ENCODE data around the gene SLC48A1. TPM values are rescaled to one million over a fixed set of nuclear protein-coding genes. Genes with fewer than 3 reads are reported as not detected.

Gene SLC48A1
- total RNA-seq, 2 donors from 2014 or later, result 18.1 to 18.9 TPM

DNA sequence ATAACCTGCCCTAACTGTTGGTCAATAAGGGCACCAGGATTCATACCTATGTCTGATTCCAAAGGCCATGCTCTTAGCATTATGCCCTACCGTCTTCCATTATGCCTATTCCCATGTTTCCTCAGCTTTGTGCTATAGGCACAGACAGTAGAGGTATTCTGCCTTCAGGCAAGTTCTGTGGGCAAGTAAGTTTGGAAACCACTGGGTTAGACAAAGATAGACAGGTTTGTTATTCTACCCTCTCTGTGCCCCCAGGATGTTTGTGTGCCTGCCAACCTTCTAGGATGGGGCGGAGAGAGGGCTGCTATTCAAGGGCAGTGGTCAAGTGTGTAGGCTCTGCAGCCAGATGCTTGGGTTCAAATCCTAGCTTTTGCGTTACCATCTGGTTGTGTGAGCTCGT is 18.9 kb upstream of the SLC48A1 start:
- DNase-seq (no peak), ATAC-seq (no peak)
- intact Hi-C loops (cut with DNase I, micrococcal nuclease), result no loop called here

DNA sequence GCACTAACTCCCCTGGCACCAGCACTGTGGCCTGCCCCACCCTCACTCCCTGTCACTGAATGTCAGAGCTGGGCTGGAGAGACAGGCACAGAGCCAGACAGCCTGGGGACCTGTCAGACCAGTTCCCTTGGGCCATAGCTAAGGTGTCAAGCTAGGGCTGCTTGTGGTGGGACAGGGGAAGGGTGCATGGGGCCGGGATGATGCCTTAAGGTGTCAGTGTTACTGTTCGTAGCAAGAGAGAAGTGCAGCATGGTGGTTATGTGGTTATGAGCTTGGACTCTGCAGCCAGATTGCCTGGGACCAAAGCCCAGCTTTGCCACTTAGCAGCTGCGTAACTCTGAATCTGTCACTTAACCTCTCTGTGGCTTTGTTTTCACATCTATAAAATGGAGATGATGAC is 18.2 kb upstream of the SLC48A1 start:
- intact Hi-C loops (cut with DNase I, micrococcal nuclease), result no loop called here
- DNase-seq (peak; percentile 86 to 91), ATAC-seq (peak; percentile 75)

DNA sequence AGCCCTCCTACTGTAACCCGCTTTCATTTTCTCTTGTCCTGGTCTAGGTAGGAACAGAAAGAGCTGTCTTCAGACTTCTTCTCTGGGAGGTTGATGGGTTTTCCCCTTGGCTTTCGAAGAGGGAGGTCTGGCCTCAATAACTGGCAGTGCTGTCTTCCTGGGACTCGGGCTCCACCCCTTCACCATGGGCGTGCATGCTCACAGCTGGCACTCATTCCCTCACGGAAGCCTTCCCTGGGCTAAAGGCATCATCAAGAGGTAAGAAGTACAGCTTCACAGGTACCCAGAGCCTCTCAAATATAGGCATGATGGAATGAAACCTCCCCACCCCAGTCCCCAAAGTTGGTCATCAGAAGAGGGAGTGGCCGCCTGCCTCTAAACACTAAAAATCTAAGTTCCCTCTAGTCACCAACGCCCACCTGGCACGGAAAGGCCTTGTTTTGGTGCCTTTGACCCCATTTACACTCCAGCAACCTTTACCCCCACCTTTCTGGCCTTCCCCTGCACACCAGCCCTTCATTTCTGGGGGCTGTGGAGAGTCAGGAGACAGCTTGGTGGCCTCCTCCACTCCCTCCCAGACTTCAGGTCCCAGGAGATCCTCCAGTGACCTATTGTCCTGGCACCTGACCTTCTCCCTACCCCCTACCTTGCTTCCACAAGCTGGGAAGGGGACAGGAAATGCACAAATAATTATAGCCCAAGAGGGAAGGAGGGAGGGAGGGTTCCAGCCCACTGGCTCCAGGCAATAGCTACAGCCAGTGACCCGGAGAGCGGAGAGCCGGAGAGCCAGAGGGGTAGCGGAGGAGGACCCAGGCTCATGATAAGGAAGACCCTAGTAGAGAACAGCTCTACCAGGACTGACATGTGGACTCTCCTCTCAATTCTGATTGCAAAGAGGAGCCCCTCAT is 17.1 kb upstream of the SLC48A1 start:
- intact Hi-C loops (cut with DNase I, micrococcal nuclease), result no loop called here
- ATAC-seq (peak; percentile 54), DNase-seq (peak; percentile 79 to 86)

DNA sequence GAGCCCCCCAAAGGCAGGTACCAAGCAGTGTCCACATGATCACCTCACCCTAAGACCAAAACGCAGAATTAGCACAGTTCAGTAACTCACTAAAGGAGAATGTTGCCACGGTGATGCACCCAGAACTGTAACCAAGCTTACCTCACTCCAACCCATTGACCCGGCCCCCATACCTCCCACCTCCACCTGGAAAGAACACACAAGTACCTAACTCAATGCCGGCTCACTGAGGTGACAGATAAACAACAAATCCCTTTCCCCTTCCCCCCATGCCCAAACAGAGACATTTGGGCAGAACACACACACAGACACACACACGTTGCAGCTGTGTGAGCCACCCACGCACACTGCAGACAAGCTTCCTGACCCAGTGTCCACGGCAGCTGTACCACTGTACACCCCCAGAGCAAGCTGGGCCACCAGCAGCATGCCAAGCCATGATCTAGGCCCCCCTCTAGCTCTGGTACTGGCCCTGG is 15.6 kb upstream of the SLC48A1 start:
- DNase-seq (no peak), ATAC-seq (no peak)
- intact Hi-C loops (cut with DNase I, micrococcal nuclease), result no loop called here

DNA sequence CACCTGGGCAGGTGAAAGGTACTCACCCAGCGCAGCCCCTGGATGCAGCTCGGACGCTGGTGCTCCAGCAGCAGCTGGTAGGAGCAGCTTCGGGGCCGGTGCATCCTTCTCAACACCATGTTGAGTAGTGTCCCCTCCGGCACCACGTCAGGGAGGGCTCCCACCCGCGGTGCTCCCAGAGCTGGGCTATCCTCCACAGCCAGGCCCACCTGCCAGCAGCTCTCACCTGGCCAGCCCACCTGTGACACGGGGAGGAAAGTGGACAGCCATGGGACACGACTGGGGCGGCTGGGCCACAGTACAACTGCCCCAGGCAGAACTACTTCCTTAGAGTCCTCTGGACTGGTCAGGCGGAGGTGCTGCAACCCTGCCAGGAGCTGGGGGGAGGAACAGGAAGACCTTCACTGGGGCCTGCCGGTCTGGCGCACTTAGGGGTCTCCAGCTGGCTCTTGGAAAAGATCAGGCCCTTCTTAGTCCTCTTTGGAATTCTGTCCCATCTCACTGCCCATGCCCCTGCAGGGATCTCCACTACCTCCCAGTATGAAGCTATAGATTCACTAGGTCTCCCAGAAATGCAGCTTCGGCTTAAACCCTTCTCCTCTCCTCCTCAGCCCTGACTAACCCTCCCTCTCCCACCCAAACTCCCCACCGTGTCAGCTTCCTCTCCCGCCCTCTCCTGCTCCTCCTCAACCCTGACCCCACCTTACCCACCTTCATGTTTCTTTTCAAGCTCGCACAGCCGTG is 15.0 kb upstream of the SLC48A1 start:
- no peak for DNase-seq
- no peak for ATAC-seq
- intact Hi-C loops (cut with DNase I, micrococcal nuclease), result no loop called here

DNA sequence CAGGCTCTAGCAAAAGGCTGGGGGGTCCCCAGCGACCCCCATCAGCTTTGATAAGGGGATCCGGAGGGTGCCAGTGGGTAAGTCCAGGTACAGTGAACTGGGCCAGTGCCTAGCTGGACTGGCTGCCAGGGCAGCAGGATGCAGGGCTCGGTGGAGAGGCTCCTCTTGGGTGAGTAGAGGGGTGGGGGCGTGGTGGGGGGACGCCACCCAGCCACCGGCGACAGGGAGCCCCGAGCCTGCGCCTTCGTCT is 14.5 kb upstream of the SLC48A1 start:
- no peak for DNase-seq
- ATAC-seq, result no peak
- intact Hi-C loops (cut with DNase I, micrococcal nuclease), result no loop called here

DNA sequence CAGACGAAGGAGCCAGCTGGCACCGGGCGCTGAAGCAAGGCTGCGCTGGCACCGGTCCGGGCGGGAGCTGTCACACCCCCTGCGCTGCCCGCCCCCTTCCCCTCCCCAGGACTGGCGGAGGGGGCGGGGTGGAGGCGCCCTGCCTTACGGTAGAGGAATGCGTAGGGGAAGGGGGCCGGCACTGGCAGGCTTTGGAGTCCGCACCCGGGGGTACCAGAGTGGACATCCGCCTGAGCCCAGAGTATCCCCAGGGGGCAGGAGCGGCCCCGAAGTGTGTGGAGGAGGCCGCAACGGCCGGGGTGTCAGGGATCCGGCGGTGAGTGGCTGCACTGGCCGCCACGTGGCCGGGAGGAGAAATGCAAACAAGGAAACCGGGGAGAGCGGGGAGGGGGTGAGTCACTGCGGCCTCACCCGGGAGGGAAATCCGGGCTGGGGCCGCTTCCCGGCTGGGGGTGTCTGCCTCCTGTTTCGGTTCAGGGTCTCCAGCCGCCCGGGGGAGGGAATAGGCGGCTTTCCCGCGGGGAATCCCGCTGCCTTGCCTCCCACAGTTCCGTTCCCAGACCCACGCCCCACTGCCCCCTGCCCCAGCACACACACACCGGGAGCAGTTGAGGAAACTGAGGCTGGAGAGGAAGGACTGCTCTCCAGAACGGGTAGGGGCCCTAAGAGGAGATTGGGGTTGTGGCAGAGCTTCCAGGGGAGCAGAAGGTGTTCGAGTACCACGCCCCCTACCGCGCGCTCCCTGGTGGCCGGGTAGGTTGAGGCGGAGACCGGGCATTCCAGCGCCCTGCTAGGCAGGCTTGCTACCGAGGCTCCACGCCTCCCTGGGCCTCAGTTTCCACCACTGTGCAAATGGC is 14.0 kb upstream of the SLC48A1 start, which contains the start of gene RAPGEF3:
TSS of gene RAPGEF3 (minus strand) at position 47 of the 857 bp plus-strand sequence. CDS start 324 bp downstream, outside the sequence.
- intact Hi-C loops (cut with DNase I, micrococcal nuclease), result no loop called here
- peak; percentile 77 for ATAC-seq

DNA sequence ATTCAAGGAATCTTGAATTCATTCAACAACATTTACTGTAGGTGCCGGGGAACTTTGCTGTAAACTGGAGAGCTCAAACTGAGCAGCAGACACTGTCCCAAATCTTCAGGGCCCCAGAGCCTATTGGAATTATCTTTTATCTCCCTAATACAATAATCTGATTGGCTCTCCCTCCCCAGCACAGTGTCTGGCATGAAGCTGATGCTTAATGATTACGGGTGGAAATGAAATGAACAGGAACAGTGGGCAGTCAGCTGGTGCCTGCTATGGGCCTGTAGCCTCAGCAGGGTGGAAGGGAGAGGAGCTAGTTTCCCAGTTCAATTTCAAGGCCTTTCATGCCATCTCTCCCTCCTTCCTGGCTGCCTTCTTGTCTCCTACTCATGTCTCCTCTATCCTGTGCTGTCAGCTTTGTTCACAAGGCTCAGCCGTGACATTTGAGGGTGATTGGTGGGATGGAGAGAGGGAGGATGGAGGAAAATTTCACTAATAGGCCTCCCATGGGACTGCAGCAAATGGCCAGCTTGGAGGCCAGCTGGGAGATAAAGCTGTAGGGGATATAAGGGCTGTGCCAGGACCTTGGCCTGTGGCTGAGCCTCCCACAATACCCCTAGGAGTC is 10.1 kb upstream of the SLC48A1 start:
- intact Hi-C loops (cut with DNase I, micrococcal nuclease), result no loop called here
- ATAC-seq, result no peak
- no peak for DNase-seq

More for the DNA sequence above, 14.0 kb upstream of the SLC48A1 start, which contains the start of gene RAPGEF3:
- peak; percentile 88 to 89 for DNase-seq

DNA sequence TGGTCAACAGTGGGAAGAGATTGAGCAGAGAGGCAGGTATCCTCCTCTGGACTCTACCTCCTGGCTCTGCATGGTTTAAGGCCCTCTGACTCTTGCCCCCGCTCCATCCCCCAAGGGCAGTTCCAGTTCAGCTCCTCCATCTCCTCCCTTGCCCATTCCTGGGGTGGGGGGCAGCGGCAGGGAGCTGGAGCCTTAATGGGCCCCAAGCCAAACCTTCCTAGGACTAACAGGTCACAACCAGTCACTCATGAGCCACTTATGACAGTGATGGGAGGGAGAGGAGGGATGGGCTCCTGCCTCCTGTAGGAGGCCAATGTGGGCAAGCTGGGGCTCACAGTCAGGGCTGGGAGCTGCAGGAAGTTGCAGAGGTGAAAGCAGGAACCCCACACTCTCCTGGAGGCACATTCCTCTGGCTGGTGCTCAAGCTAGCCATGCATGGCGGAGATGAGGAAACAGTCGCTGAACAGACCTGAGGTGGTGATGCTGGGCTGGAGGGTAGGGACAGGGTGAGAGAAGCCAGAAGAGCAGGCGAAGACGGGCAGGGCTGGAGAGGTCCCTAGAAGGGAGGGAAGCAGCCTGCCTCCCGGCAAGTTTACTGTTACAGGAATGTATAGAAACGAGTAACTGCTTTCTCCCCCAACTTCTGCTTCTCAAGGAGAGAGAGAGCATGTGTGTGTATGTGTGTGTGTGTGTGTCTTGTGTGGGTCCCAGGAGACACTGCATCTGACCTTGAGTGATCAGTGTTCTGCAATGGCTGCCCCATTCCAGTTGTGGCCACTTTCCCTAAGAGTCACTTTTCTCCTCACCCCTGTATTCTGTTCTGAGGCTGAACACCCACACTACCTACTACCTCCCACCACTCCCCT is 9.3 kb upstream of the SLC48A1 start:
- ATAC-seq (no peak), DNase-seq (no peak)
- intact Hi-C loops (cut with DNase I, micrococcal nuclease), result no loop called here

DNA sequence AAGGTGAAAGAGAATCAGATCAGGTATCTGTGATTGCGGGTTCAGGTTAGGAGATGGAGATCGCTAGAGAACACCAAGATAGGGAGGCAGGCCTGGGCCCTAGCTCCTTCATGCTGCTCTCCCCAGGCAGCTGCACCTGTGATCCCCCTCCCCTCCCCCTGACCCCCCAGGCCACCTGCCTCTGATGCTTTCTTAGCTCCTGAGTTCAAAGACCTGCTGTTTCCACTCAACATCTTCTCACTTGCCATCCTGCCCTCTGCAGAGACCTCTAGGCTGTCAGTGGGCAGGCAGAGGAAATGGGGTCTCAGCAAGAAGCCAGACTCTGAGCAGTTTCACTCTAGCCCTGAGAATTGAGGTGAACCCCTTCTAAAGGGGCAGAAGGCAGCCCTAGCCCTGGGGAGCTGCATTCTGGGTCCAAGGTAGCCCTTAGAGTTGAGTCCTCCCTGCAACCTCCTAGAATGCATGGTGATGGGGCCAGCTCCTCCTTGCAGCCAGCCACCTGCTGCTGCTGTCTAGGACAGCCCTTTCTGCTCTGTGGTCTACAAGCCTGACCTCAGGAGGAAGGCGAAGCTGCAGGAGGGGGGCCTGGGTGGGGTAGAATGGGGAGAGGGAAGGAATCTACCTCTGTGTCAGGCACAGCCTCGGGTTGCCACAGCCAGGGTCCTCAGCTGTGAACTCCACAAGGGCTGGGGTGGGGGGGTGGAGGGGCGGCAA is 6.4 kb upstream of the SLC48A1 start:
- DNase-seq (no peak), ATAC-seq (peak; percentile 2)
- intact Hi-C loops (cut with DNase I, micrococcal nuclease), result loop anchor here in 1 of 2 donors (5.0 kb wide), 1 partner anchor 49 kb away; no protein-coding TSS in a partner anchor

DNA sequence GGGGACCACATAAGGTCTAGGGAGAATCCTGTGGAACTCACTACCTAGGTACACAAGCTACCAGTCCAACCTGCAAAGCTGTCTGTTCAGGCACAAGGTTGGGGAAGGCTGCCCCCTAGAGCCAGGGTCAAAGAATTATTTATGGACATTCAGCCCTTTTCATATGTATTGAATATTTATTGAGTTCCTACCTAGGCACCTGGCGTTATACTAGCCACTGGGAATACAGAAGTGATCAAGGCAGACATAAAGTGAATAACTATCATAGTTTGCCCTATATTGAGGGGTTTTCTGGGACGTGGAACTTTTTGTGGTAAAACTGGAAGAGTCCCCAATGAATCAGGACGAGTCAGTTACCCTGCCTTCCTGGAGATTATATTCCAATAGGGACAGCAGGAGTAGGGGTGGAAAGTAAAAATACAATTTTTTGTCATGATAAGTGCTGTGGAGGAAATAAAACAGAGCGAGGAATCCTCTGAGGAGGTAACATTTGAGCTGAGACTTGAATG is 5.8 kb upstream of the SLC48A1 start:
- ATAC-seq (peak; percentile 78), DNase-seq (peak; percentile 54 to 65)
- intact Hi-C loops (cut with DNase I, micrococcal nuclease), result loop anchor here in 1 of 2 donors (5.0 kb wide), 1 partner anchor 50 kb away; no protein-coding TSS in a partner anchor

DNA sequence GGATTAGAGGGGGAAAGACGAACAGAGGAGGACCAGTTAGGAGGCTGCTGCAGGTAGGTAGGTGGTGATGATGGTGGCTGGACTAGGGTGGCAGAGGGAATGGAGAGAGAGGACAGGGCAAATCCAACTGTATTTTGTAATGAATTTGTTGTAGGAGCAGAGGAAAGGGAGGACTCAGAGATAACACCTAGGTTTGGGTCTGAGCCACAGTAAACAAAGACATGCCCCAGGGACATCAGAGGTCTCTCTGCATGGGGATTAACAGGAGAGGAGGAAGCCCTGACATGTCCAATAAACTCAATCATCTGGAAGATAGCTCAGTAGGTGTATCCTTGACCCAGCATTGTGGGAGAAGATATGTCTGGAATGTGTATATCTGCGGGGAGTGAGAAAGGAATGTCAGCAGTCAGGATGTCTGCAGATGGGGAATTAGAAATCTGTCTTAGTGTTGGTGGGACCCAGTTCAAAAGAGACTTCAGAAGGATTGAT is 4.7 kb upstream of the SLC48A1 start:
- intact Hi-C loops (cut with DNase I, micrococcal nuclease), result loop anchor here in 1 of 2 donors (5.0 kb wide), 1 partner anchor 51 kb away; no protein-coding TSS in a partner anchor

DNA sequence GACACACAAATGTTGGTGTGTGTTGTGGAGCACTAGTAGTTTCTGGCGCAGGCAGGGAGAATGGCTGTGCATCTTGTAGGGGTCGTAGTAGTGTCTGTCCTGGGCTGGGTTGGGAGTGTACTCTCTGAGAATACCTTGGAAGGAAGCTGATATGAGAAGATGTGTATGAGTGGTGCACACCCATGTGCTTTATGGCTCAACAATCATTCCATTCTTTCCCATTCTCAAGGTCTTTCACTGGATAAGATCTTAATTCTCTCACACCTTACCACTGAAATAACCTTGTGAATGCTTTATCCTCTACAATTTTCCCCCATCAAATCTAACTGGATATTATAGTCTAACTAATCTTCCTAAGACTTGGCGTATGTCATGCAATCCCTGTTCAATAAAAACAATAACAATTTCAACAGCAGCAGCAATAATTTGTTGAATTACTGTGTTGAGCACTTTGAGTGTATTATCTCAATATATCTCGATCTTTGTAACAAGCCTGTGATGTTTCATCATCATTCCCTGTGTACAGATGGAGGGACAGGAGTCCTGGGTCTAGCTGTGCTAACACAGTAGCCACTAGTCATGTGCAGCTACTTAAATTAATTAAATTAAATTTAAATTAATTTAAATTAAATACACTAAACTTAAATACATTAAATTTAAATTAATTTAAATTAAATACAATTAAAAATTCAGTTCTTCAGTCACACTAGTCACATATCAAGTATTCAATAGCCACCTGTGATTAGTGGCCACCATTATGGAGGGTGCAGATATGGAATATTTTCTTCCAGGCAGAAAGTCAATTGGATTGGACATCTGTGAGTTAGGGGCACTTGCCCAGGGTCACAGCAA is 3.6 kb upstream of the SLC48A1 start:
- peak; percentile 34 for ATAC-seq
- no peak for DNase-seq
- intact Hi-C loops (cut with DNase I, micrococcal nuclease), result loop anchor here (5.0 to 10.0 kb wide), 2 partner anchors 45 to 52 kb away; partner anchors contain the start of gene ENDOU (in 1 of the 2)

More for the DNA sequence above, 4.7 kb upstream of the SLC48A1 start:
- no peak for ATAC-seq
- DNase-seq, result no peak

DNA sequence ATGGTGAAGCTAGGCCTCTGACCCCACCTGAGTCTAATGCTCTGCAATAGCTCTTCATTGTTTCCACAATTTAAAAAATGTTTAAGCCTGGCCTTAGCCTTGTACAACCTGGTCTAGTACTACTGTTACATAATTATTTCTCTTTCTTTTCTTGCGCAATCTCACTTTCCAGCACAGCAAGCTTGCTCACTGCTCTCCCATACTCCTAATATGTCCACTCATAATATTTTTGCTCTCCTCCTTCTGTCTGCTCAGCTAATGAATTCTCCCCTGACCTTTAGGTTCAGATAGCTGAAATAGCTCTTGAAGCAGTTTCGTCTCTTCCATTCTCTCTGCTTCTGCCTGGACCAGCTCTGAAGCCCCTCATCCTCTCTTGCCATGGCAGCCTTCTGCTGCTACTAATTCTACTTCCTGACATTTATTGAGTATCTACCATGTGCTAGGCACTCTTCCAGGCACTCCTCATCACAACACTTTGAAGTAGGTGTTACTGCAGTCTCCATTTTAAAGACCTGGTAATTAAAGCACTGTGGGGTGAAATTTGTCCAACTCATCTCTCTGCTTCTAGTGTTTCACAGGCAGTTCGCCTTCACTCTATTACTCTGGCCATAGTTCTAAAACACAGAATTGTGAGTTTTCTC is 2.8 kb upstream of the SLC48A1 start:
- DNase-seq, result no peak
- intact Hi-C loops (cut with DNase I, micrococcal nuclease), result loop anchor here in 1 of 2 donors (10.0 kb wide), 1 partner anchor 45 kb away; the partner anchor contains the start of gene ENDOU
- no peak for ATAC-seq

DNA sequence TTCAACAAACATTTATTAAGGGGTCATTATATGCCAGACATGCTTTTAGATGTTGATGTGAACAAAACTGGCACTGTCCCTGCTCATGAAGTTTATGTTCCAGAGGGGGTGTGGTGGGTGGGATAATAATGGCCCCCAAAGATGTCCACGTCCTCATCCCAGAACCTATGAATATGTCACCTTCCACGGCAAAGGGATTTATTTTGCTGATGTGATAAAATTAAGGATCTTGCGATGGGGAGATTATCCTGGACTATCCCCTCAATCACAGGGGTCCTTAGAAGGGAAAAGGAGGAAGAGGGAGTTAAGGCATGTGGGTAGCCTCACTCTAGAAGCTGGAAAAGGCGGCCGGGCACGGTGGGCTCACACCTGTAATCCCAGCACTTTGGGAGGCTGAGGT is 1.7 kb upstream of the SLC48A1 start:
- DNase-seq (no peak), ATAC-seq (no peak)
- intact Hi-C loops (cut with DNase I, micrococcal nuclease), result loop anchor here in 1 of 2 donors (10.0 kb wide), 1 partner anchor 47 kb away; the partner anchor contains the start of gene ENDOU

Measured in left colon (tissue), 2 donors.